SU-DHL-6 (cell line): Measurements from ENCODE around the gene CDC20.
"Not testable (repeated sequence)": the region's sequence is repeated elsewhere in the genome, so short reads cannot be mapped to it uniquely, and the experiment has no call there.

Source experiments
- H2AFZ ChIP-seq: fragments of 200-600 bp; sonication (generic); 2 replicates; pipeline ENCODE4 v1.6.1; 2014; ENCODE audit warnings: low read depth, mild to moderate bottlenecking, moderate library complexity, mixed read lengths, antibody characterized with exemption, low read length; ENCODE audit not compliant: severe bottlenecking
- H3F3A ChIP-seq: fragments of 200-600 bp; shearing (Covaris generic); 2 replicates; pipeline ENCODE4 v1.6.0; 2016; ENCODE audit warnings: antibody characterized with exemption, mild to moderate bottlenecking; ENCODE audit not compliant: insufficient read depth
- H3K27ac ChIP-seq: fragments of 200-600 bp; sonication (generic); 2 replicates; pipeline ENCODE4 v1.5.1; 2016; ENCODE audit warnings: low read depth, mild to moderate bottlenecking, low read length, moderate library complexity, mixed read lengths
- H3K27me3 ChIP-seq: fragments of 200-600 bp; sonication (generic), shearing (Covaris generic); 2 replicates; pipeline ENCODE4 v1.6.0; 2014; ENCODE audit warnings: mild to moderate bottlenecking, low read length
- H3K36me3 ChIP-seq: fragments of 200-600 bp; sonication (generic); 2 replicates; pipeline ENCODE4 v1.6.1; 2014; ENCODE audit warnings: mild to moderate bottlenecking, low read length, mixed read lengths
- H3K4me2 ChIP-seq: fragments of 300-600, 200-600 bp; shearing (Covaris generic), sonication (generic); 2 replicates; pipeline ENCODE4 v1.6.0; 2014; ENCODE audit warnings: low read length, low read depth, mild to moderate bottlenecking; ENCODE audit not compliant: poor library complexity, severe bottlenecking
- H3K4me3 ChIP-seq: fragments of 200-600 bp; sonication (generic); 2 replicates; pipeline ENCODE4 v1.5.1; 2014; ENCODE audit warnings: antibody characterized with exemption, low read length, mild to moderate bottlenecking, mixed read lengths; ENCODE audit not compliant: insufficient read depth, poor library complexity, severe bottlenecking
- H3K79me2 ChIP-seq: fragments of 200-600 bp; sonication (generic); 2 replicates; pipeline ENCODE4 v1.6.1; 2014; ENCODE audit warnings: mild to moderate bottlenecking, low read length, moderate library complexity; ENCODE audit not compliant: insufficient read depth
- H3K9ac ChIP-seq: fragments of 200-600 bp; sonication (generic); 2 replicates; pipeline ENCODE4 v1.7.0; 2014; ENCODE audit warnings: mild to moderate bottlenecking, low read length
- H3K9me2 ChIP-seq: fragments of 200-600 bp; sonication (generic); replicated peaks from 2 replicates; pipeline ENCODE4 v1.6.1; 2014; ENCODE audit warnings: low read length; ENCODE audit not compliant: insufficient read depth
- H3K9me3 ChIP-seq: fragments of 200-600 bp; sonication (generic); 2 replicates; pipeline ENCODE4 v1.6.1; 2014; ENCODE audit warnings: low read length, mixed read lengths; ENCODE audit not compliant: insufficient read depth
- H4K20me1 ChIP-seq: fragments of 200-600 bp; sonication (generic); 2 replicates; pipeline ENCODE4 v1.6.1; 2014; ENCODE audit warnings: low read depth, mild to moderate bottlenecking, antibody characterized with exemption, low read length, moderate library complexity, mixed read lengths
- EZH2phosphoT487 ChIP-seq: fragments of 200-600 bp; sonication (generic), shearing (Covaris generic); conservative IDR thresholded peaks from 2 replicates; pipeline ENCODE4 v1.6.1; 2018; ENCODE audit warnings: mild to moderate bottlenecking, antibody characterized with exemption, low read length, moderate library complexity, mixed read lengths
- TF ChIP-seq, protein P1 (sequence below): fragments of 200-600 bp; sonication (generic); IDR thresholded peaks from one replicate; pipeline ENCODE4 v1.5.1; 2017; ENCODE audit warnings: antibody characterized with exemption, mild to moderate bottlenecking, low read length, moderate library complexity; ENCODE audit not compliant: insufficient read depth, poor library complexity, severe bottlenecking

CDC20 gene

DNA sequence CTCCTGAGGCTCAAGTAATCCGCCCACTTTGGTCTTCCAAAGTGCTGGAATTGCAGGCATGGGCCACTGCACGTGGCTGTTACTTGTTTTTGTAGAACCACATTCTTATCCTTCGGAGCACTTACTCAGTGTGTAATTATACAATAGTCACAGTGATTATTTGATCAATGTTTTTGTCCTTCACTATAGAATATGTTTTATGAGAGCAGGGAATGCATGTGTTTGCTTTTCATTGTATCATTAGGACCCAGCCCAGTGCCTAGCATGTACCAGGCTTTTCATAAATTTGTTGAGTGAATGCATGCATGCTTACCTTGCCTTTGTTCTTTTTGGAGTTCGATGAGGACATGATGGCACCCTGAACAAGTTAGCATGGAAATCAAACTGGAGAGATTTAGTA, 36.7 kb downstream of the CDC20 start:
- Histone ChIP-seq H3K36me3 (no peaks in the 10 kb centered on the region), H3K4me2 (no peak overlapping the region), H4K20me1 (no peaks in the 10 kb centered on the region), H3K27ac (no peak overlapping the region), H3K4me3 (no peak overlapping the region), H3K9ac (no peak overlapping the region), H3K79me2 (peaks cover 10% of the 10 kb centered on the region), H3K27me3 (no peaks in the 10 kb centered on the region), H3K9me2 (no peaks in the 10 kb centered on the region), H2AFZ (no peak overlapping the region), H3F3A (peaks cover 4% of the 10 kb centered on the region; the same call in 1 of the 2 replicates), H3K9me3 (no peaks in the 10 kb centered on the region)
- TF ChIP-seq, protein P1, sequence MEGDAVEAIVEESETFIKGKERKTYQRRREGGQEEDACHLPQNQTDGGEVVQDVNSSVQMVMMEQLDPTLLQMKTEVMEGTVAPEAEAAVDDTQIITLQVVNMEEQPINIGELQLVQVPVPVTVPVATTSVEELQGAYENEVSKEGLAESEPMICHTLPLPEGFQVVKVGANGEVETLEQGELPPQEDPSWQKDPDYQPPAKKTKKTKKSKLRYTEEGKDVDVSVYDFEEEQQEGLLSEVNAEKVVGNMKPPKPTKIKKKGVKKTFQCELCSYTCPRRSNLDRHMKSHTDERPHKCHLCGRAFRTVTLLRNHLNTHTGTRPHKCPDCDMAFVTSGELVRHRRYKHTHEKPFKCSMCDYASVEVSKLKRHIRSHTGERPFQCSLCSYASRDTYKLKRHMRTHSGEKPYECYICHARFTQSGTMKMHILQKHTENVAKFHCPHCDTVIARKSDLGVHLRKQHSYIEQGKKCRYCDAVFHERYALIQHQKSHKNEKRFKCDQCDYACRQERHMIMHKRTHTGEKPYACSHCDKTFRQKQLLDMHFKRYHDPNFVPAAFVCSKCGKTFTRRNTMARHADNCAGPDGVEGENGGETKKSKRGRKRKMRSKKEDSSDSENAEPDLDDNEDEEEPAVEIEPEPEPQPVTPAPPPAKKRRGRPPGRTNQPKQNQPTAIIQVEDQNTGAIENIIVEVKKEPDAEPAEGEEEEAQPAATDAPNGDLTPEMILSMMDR, result no peak
- TF ChIP-seq EZH2phosphoT487, result no peak

DNA sequence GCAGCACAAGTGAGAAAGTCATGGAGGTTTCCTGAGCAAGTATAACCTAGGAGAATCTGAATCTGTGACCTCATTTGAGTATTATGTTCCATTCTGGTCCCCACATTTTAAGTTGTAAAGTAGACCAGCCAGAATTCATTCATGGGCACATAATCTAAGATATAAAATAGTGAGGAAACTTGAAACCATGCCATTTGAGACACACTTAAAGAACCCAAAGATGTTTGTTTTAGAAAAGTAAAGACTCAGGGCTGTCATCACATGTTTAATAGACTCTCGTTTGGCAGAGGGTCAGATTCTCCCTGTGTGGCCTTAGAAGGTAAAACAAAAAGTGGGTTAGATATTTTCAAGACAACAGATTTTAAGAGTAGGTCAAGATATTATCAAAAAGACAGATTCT, 37.3 kb downstream of the CDC20 start:
- Histone ChIP-seq H3K9ac (no peak overlapping the region), H3K4me2 (no peak overlapping the region), H4K20me1 (no peaks in the 10 kb centered on the region), H3F3A (peaks cover 4% of the 10 kb centered on the region; the same call in 1 of the 2 replicates), H3K79me2 (peaks cover 4% of the 10 kb centered on the region), H3K36me3 (no peaks in the 10 kb centered on the region), H3K27ac (no peak overlapping the region), H2AFZ (no peak overlapping the region), H3K27me3 (no peaks in the 10 kb centered on the region), H3K9me2 (no peaks in the 10 kb centered on the region), H3K4me3 (no peak overlapping the region), H3K9me3 (no peaks in the 10 kb centered on the region)
- no peak for TF ChIP-seq EZH2phosphoT487
- TF ChIP-seq, protein P1, result no peak

- H3K9me3 ChIP-seq, result no peaks in the 10 kb centered on the region
Observed at GRCh38 chr1:43398227-43398626, 39.4 kb downstream of the CDC20 start.

GRCh38 chr1:43400441-43400840, 41.7 kb downstream of the CDC20 start:
- H3K9me2 ChIP-seq, H3K36me3 ChIP-seq, H3K79me2 ChIP-seq, H3F3A ChIP-seq, H3K27ac ChIP-seq, H3K27me3 ChIP-seq, H3K4me2 ChIP-seq, H3K4me3 ChIP-seq, H3K9me3 ChIP-seq, H2AFZ ChIP-seq, H3K9ac ChIP-seq, H4K20me1 ChIP-seq: not testable (repeated sequence)

More at GRCh38 chr1:43398227-43398626, 39.4 kb downstream of the CDC20 start:
- Histone ChIP-seq H3K9me2 (no peaks in the 10 kb centered on the region), H3K36me3 (no peaks in the 10 kb centered on the region), H3K27me3 (no peaks in the 10 kb centered on the region), H3F3A (peaks cover 4% of the 10 kb centered on the region; the same call in 1 of the 2 replicates), H3K4me3 (no peak overlapping the region), H3K79me2 (no peaks in the 10 kb centered on the region), H3K9ac (no peak overlapping the region), H3K4me2 (no peak overlapping the region), H3K27ac (no peak overlapping the region), H4K20me1 (no peaks in the 10 kb centered on the region), H2AFZ (no peak overlapping the region)
- no peak for TF ChIP-seq EZH2phosphoT487
- TF ChIP-seq, protein P1, result no peak
